Ovary (tissue), 3 donors: ENCODE measurements around the gene PNPO.

Experiments used
- CTCF ChIP-seq, 3 donors: fragments of 450-650 bp in 2 of 3; fragments of 200-600 bp in 1 of 3; IDR thresholded peaks; one replicate each; pipeline versions ENCODE4 v1.5.1 to v1.8.0; 2016 to 2022; ENCODE audit warnings: antibody characterized with exemption in 3 of 3, mild to moderate bottlenecking in 1 of 3
- EP300 ChIP-seq: sonication (generic); formaldehyde crosslinking; IDR thresholded peaks from one replicate; pipeline ENCODE4 v1.6.1; 2017; ENCODE audit warnings: antibody characterized with exemption
- POLR2A ChIP-seq: fragments of 450-650 bp; IDR thresholded peaks from one replicate; pipeline ENCODE4 v1.6.1; 2017; ENCODE audit warnings: antibody characterized with exemption, mild to moderate bottlenecking, moderate library complexity
- donor health status: DM: no; HTN: no; CAD: no.

- TF ChIP-seq POLR2A (no peak), CTCF (IDR thresholded peaks at IDR 0.05) (no peak), EP300 (no peak)
Observed at GRCh38 chr17:47989700-47990099, 48.3 kb downstream of the PNPO start.
